WERI-Rb-1 (cell line): ENCODE data around the gene SUN5.
A peak's percentile ranks its signal among the peaks of the same experiment; 100 is the strongest.

Experiments used
- DNase-seq: peaks from one replicate; pipeline ENCODE4 v3.0.0-alpha.2; 2020
- H3K27ac ChIP-seq: fragments of 250-450 bp; sonication (Bioruptor Pico); 2 replicates; pipeline ENCODE4 v1.5.1; 2020; ENCODE audit warnings: mild to moderate bottlenecking, moderate library complexity
- H3K27me3 ChIP-seq: fragments of 250-450 bp; sonication (Bioruptor Pico); 2 replicates; pipeline ENCODE4 v1.5.1; 2021; ENCODE audit warnings: mild to moderate bottlenecking, low read depth, moderate library complexity; ENCODE audit not compliant: insufficient read depth, severe bottlenecking
- H3K36me3 ChIP-seq: fragments of 250-450 bp; sonication (Bioruptor Pico); 2 replicates; pipeline ENCODE4 v1.5.1; 2020; ENCODE audit warnings: mild to moderate bottlenecking, moderate library complexity
- H3K4me3 ChIP-seq: 2 replicates; pipeline ENCODE4 v1.5.1; 2011; ENCODE audit warnings: low read depth, mild to moderate bottlenecking, control low read depth, low read length
- H3K9me3 ChIP-seq: fragments of 250-450 bp; sonication (Bioruptor Pico); 2 replicates; pipeline ENCODE4 v1.5.1; 2021; ENCODE audit warnings: mild to moderate bottlenecking, moderate library complexity; ENCODE audit not compliant: severe bottlenecking
- CTCF ChIP-seq: IDR thresholded peaks from 2 replicates; pipeline ENCODE4 v1.5.1; 2011; ENCODE audit warnings: low read depth, mild to moderate bottlenecking, control low read depth, inconsistent platforms, low read length

Gene SUN5

GRCh38 chr20:33002087-33002808, 2.0 kb downstream of the SUN5 start:
- DNase-seq: no peak
- TF ChIP-seq CTCF: no peak
- Histone ChIP-seq H3K9me3 (peaks cover 5% of the 10 kb centered on the region), H3K27ac (no peak overlapping the region), H3K4me3 (no peak overlapping the region), H3K27me3 (no peaks in the 10 kb centered on the region), H3K36me3 (no peaks in the 10 kb centered on the region)

GRCh38 chr20:33000802-33001466, 3.3 kb downstream of the SUN5 start:
- H3K36me3 ChIP-seq: no peaks in the 10 kb centered on the region
- no peak overlapping the region for H3K27ac ChIP-seq
- no peaks in the 10 kb centered on the region for H3K27me3 ChIP-seq
- no peak for TF ChIP-seq CTCF
- no peak for DNase-seq
- peaks cover 5% of the 10 kb centered on the region for H3K9me3 ChIP-seq
- H3K4me3 ChIP-seq: no peak overlapping the region

DNA sequence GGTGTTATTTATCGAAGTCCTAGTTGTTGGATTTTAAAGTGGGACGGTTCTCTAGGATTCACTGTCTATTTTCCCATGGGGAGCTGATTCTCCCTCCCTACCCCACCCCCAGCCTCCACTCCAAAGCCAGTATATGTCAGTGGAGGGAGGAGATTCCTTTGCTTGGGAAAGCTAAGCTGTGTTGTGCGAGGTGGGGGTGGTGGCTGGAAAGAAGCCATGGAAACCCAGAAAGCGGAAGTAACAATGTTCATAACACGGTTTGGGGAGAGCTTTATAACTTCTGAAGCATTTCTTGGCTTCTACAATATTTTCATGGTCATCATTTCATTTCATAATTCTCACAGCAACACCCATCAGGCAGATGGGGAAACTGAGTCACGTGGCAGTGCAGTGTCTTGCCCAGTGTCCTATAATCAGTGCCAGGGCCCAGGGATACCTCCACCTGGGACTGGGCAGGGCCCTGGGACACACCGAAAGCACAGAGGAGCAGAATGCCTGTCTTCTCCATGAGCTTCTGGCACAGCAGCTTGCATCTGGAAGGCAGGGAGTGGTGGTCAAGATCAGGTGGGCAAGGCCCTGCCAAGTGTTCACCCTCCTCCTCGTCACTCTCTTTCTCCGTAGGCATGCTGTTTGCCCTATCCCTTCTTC, 4.5 kb downstream of the SUN5 start:
- TF ChIP-seq CTCF: no peak
- no peak overlapping the region for H3K27ac ChIP-seq
- H3K36me3 ChIP-seq: no peaks in the 10 kb centered on the region
- H3K4me3 ChIP-seq: no peak overlapping the region
- no peaks in the 10 kb centered on the region for H3K27me3 ChIP-seq
- no peak for DNase-seq
- peaks cover 10% of the 10 kb centered on the region for H3K9me3 ChIP-seq

- peaks cover 11% of the 10 kb centered on the region for H3K9me3 ChIP-seq
- H3K27ac ChIP-seq: no peak overlapping the region
- H3K36me3 ChIP-seq: no peaks in the 10 kb centered on the region
- no peak overlapping the region for H3K4me3 ChIP-seq
- TF ChIP-seq CTCF: no peak
- no peak for DNase-seq
- no peaks in the 10 kb centered on the region for H3K27me3 ChIP-seq
Measured at GRCh38 chr20:32997431-32997830, 6.8 kb downstream of the SUN5 start.

- Histone ChIP-seq H3K27ac (no peak overlapping the region), H3K9me3 (peaks cover 11% of the 10 kb centered on the region), H3K27me3 (no peaks in the 10 kb centered on the region), H3K36me3 (no peaks in the 10 kb centered on the region), H3K4me3 (no peak overlapping the region)
- 0 out of 2 replicates have a peak, but pooled peaks have one; percentile 8 for TF ChIP-seq CTCF
- no peak for DNase-seq
Measured at GRCh38 chr20:32995802-32996201, 8.4 kb downstream of the SUN5 start.
